Duodenal mucosa (tissue), 2 donors: ENCODE results near the gene PSTPIP2.
A peak's percentile ranks its signal among the peaks of the same experiment; 100 is the strongest.

ENCODE experiments used
- H3K27ac ChIP-seq: one replicate; pipeline ENCODE4 v1.7.0; 2013; ENCODE audit warnings: low read depth, low read length
- H3K27me3 ChIP-seq, 2 donors: one replicate each; pipeline ENCODE4 v1.7.0; 2013; ENCODE audit warnings: low read length in 2 of 2, control low read depth in 1 of 2; ENCODE audit not compliant: insufficient read depth in 2 of 2, control insufficient read depth in 1 of 2
- H3K36me3 ChIP-seq, 2 donors: one replicate each; pipeline ENCODE4 v1.7.0; 2013; ENCODE audit warnings: low read length in 2 of 2, control low read depth in 1 of 2; ENCODE audit not compliant: insufficient read depth in 2 of 2, control insufficient read depth in 1 of 2
- H3K4me1 ChIP-seq, 2 donors: one replicate each; pipeline ENCODE4 v1.7.0; 2013; ENCODE audit warnings: low read length in 2 of 2, control low read depth in 1 of 2; ENCODE audit not compliant: insufficient read depth in 2 of 2, control insufficient read depth in 1 of 2
- H3K4me3 ChIP-seq, 2 donors: one replicate each; pipeline ENCODE4 v1.7.0; 2013; ENCODE audit warnings: low read length in 2 of 2, low read depth in 1 of 2
- H3K9ac ChIP-seq, 2 donors: one replicate each; pipeline ENCODE4 v1.7.0; 2013; ENCODE audit warnings: low read length in 2 of 2, low read depth in 1 of 2
- H3K9me3 ChIP-seq, 2 donors: one replicate each; pipeline ENCODE4 v1.7.0; 2013; ENCODE audit warnings: low read length in 2 of 2, control low read depth in 1 of 2; ENCODE audit not compliant: control insufficient read depth in 1 of 2

PSTPIP2 gene

DNA sequence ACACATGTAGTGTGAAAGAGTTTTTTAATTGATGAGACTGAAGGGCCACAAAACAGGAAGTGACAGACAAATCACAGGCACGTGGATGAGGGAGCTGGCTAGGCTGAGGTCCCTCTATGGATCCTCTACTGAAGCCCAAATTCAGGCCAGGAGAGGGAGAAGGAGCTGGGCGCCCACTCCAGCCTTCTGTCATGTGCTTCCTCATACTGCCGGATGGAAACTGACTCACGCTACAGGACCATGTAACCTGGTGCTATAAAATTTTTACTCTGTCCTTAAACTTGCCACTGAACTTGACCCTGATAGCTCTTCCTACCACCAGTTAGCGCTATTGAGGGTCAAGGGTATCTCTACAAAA is 31.3 kb downstream of the PSTPIP2 start:
- no peaks in the 10 kb centered on the region for H3K36me3 ChIP-seq
- no peak overlapping the region for H3K27ac ChIP-seq
- H3K4me1 ChIP-seq = no peaks in the 10 kb centered on the region
- no peaks in the 10 kb centered on the region for H3K9me3 ChIP-seq
- no peaks in the 10 kb centered on the region for H3K27me3 ChIP-seq
- no peak overlapping the region for H3K9ac ChIP-seq
- H3K4me3 ChIP-seq = no peak overlapping the region

DNA sequence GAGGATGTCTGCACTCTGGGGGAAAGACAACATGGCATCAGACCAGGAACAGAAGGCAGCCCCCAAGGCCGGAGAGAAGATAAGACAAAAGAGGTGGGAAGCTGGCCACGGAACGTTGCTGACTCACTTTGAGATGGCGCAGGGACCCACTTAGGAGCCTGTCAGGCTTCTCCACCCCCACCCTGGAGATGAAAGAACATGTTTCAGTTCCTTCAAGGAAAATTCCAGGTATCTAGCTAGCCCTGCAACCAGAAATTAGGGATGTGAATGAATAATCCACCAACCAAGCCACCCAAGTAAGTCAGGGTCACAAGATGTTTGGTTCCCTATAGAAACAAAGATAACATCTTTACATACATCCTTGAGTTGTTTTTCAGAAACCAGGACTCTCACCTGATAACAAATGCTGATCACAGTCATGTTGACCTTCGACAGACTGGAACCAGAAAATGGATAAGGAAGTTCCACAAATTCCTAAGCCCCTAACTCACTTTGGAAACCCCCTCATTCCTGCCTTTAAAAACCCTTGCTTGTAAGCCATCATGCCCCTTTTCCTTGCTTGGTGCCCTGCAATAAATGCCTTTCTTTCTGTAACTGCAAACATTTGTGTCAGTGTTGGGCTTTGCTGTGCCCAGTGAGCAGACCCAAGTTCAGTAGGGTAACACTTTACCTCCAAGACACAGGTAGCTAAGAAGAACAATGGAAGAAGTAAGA is 31.9 kb downstream of the PSTPIP2 start:
- H3K27ac ChIP-seq = no peak overlapping the region
- H3K9me3 ChIP-seq = no peaks in the 10 kb centered on the region
- no peak overlapping the region for H3K9ac ChIP-seq
- H3K4me3 ChIP-seq = no peak overlapping the region
- no peaks in the 10 kb centered on the region for H3K4me1 ChIP-seq
- no peaks in the 10 kb centered on the region for H3K36me3 ChIP-seq
- H3K27me3 ChIP-seq = no peaks in the 10 kb centered on the region

GRCh38 chr18:46037512-46038305 is 34.4 kb downstream of the PSTPIP2 start:
- Histone ChIP-seq H3K27me3 (no peaks in the 10 kb centered on the region), H3K9me3 (no peaks in the 10 kb centered on the region), H3K9ac (no peak overlapping the region), H3K36me3 (no peaks in the 10 kb centered on the region), H3K4me3 (no peak overlapping the region), H3K27ac (no peak overlapping the region), H3K4me1 (no peaks in the 10 kb centered on the region)

DNA sequence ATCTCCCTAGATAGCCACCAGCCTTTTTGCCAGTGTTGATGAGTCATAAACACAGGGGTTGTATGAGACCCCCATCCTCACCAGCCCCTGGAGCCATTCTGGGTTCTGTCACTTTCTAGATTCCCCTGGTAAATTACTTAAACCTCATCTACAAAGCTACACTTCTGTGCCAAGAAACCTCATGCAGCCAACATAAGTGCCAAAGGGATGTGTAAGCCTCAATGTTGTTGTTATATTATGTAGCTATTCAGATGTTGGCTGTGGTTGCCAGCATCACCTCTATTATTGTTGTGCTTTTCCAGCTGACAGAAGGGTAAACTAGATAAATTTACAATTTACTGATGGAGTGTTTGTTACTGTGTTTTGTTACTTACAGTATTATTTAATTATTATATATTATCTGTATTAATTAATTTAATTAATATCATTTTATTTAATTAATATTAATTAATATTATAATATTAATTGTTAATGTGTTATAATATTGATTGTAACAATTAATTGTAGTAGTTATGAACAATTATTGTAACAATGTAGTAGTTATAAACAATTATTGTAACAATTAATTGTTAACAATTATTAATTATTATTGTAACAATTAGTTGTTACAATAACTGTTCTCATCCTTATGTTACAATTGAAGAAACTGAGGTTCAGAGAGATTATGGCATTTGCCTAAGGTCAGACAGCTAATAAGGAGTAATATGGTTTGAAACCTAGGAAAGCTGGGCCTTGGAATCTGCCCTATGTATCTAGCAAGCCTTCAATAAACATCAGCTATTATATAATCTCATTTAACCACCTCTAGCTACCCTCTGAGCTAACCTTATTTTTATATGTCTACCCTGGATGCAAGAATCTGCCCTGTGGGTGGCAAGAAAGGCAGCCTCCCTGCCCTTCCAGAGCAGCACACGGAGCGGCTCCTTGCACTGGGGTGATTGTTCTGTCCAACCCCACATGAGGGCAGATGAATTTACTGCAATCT is 36.1 kb downstream of the PSTPIP2 start:
- no peaks in the 10 kb centered on the region for H3K36me3 ChIP-seq
- H3K4me3 ChIP-seq = no peak overlapping the region
- no peaks in the 10 kb centered on the region for H3K27me3 ChIP-seq
- no peaks in the 10 kb centered on the region for H3K9me3 ChIP-seq
- no peak overlapping the region for H3K9ac ChIP-seq
- H3K27ac ChIP-seq = no peak overlapping the region
- H3K4me1 ChIP-seq = no peaks in the 10 kb centered on the region

GRCh38 chr18:46034230-46034629 is 37.8 kb downstream of the PSTPIP2 start:
- Histone ChIP-seq H3K9ac (no peak overlapping the region), H3K36me3 (no peaks in the 10 kb centered on the region), H3K27me3 (no peaks in the 10 kb centered on the region), H3K4me3 (no peak overlapping the region), H3K4me1 (no peaks in the 10 kb centered on the region), H3K27ac (no peak overlapping the region), H3K9me3 (no peaks in the 10 kb centered on the region)

DNA sequence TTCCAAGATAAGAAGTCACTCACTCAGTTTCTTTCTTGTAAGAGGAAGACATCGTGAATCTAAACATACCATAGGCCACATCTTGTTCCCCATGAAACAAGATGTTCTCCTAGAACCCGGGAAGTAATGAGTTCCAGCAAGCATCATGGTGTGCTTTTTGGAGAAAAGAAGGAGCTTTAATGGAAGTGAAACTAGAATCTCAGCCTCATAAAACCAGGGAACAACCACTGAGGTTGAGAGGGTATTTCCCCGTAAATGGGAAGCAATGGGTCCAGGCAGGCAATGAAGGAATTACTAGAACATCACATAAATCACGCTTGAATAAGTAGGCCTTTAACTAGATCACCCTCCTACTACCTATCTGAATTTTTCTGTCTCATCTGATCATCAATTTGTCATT is 40.3 kb downstream of the PSTPIP2 start:
- Histone ChIP-seq H3K9ac (no peak overlapping the region), H3K4me1 (no peaks in the 10 kb centered on the region)

DNA sequence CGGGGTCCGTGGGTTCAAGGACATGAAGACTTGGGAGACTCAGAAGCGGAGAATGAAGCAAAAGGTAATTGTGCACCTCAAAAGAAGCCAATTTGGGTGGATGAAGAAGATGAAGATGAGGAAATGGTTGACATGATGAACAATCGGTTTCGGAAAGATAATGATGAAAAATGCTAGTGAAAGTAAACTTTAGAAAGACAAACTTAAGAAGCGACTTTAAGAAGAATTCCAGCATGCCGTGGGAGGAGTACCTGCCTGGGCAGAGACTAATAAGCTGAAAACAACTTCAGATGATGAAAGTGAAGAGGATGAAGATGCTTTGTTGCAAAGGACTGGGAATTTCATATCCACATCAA is 43.5 kb downstream of the PSTPIP2 start:
- Histone ChIP-seq H3K4me1 (no peaks in the 10 kb centered on the region), H3K27me3 (peaks cover 6 to 8% of the 10 kb centered on the region in 2 donors), H3K9me3 (no peaks in the 10 kb centered on the region), H3K36me3 (no peaks in the 10 kb centered on the region), H3K4me3 (peak overlapping the region; percentile 71 to 76), H3K9ac (peak overlapping the region in 1 of 2 donors; percentile 49), H3K27ac (no peak overlapping the region)

More for the DNA sequence above, 40.3 kb downstream of the PSTPIP2 start:
- no peak overlapping the region for H3K4me3 ChIP-seq
- no peaks in the 10 kb centered on the region for H3K36me3 ChIP-seq
- no peaks in the 10 kb centered on the region for H3K9me3 ChIP-seq
- peaks cover 6 to 8% of the 10 kb centered on the region in 2 donors for H3K27me3 ChIP-seq
- no peak overlapping the region for H3K27ac ChIP-seq

DNA sequence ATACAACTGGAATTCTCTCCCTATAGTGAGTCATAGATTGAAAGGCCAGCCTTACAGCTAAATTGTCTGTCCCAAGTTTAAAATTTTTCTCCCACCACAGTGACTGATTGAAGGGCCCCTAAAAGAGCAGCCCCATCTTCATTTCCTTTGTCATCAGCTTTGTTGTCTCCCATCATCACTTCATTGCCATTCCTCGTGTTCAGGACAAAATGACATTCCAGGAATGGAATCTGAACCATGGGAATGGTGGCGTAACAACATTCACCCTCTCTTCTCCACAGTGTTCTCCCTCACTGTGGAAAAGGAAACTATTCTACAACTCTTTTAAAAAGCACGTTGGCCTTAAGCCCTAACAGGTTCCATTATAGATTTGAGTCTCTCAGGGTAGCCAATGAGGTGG is 52.1 kb downstream of the PSTPIP2 start:
- no peaks in the 10 kb centered on the region for H3K36me3 ChIP-seq
- H3K27ac ChIP-seq = no peak overlapping the region
- H3K4me3 ChIP-seq = no peak overlapping the region
- no peak overlapping the region for H3K9ac ChIP-seq
- no peaks in the 10 kb centered on the region for H3K9me3 ChIP-seq
- H3K4me1 ChIP-seq = no peaks in the 10 kb centered on the region
- H3K27me3 ChIP-seq = no peaks in the 10 kb centered on the region

DNA sequence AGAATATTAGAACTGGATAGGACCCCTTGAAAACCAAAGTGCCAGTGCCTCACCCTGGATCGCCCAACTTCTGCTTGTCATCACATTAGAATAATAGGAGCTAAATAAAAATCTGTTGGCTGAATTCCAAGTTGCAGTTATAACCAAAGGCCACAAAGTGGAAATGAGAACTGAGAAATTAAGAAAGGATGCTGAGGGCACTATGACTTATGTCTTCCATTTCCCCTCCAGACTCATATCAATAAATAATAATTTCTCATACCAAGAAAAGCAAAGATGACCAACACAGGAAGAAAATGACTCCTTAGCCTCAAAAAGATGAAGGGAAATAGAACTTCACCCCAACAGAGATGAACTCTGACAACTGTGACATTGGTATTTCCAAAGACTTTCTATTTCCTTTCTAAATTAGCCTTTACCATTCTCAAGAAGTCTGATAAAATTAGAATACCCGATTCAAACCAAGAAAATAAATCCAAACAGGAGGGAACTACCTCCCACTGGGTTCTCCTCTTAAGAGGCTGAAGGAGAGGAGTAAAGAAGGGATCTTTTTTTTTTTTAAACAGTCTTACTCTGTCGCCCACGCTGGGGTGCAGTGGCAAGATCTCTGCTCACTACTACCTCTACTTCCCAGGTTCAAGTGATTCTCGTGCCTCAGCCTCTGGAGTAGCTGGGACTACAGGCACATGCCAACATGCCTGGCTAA is 58.4 kb downstream of the PSTPIP2 start:
- Histone ChIP-seq H3K9ac (no peak overlapping the region), H3K36me3 (no peaks in the 10 kb centered on the region), H3K27me3 (no peaks in the 10 kb centered on the region), H3K27ac (no peak overlapping the region), H3K4me1 (no peaks in the 10 kb centered on the region), H3K9me3 (no peaks in the 10 kb centered on the region), H3K4me3 (no peak overlapping the region)
